ENCODE data around the gene NHLRC4.

NHLRC4 gene

GRCh38 chr16:527015-527903 is 39.5 kb upstream of the NHLRC4 start, which contains the start of gene CAPN15 (continued):
- TF ChIP-seq ZNF2 (tag by site-specific recombination; IDR thresholded peaks at IDR 0.05) = no peak
- no peak for TF ChIP-seq ZNF529 (tag by site-specific recombination; IDR thresholded peaks at IDR 0.05; ENCODE audit: insufficient replicate concordance)
- TF ChIP-seq ZNF48 (tag by site-specific recombination; IDR thresholded peaks at IDR 0.05) = no peak
- no peak for TF ChIP-seq ZNF132 (tag by site-specific recombination; IDR thresholded peaks at IDR 0.05; ENCODE audit: borderline replicate concordance)
- TF ChIP-seq ZNF19 (tag by site-specific recombination; IDR thresholded peaks at IDR 0.05; ENCODE audit: low read depth) = no peak
- TF ChIP-seq HIC1 (tag by site-specific recombination; IDR thresholded peaks at IDR 0.05) = no peak; the same call in 1 of the 2 replicates
- no peak for TF ChIP-seq ZNF350 (tag by site-specific recombination; IDR thresholded peaks at IDR 0.05)
- TF ChIP-seq ZNF423 (tag by site-specific recombination; IDR thresholded peaks at IDR 0.05) = no peak
- TF ChIP-seq ZNF223 (tag by site-specific recombination; IDR thresholded peaks at IDR 0.05) = no peak
- no peak for TF ChIP-seq MYNN (tag by site-specific recombination; IDR thresholded peaks at IDR 0.05; ENCODE audit: borderline replicate concordance)
- TF ChIP-seq ZNF341 (tag by site-specific recombination; IDR thresholded peaks at IDR 0.05; ENCODE audit: low read depth) = peak; percentile 26; the same call in 1 of the 2 replicates
- no peak for TF ChIP-seq ZNF148 (tag by site-specific recombination; IDR thresholded peaks at IDR 0.05; ENCODE audit: borderline replicate concordance)
- no peak for TF ChIP-seq INSM2 (tag by site-specific recombination; IDR thresholded peaks at IDR 0.05)
- peak; percentile 38; the same call in 1 of the 2 replicates for TF ChIP-seq SP7 (tag by site-specific recombination; IDR thresholded peaks at IDR 0.05)
- no peak for TF ChIP-seq ZNF416 (tag by site-specific recombination; IDR thresholded peaks at IDR 0.05)
- no peak for TF ChIP-seq ZSCAN18 (tag by site-specific recombination; IDR thresholded peaks at IDR 0.05)
- no peak for TF ChIP-seq ZNF248 (tag by site-specific recombination; IDR thresholded peaks at IDR 0.05)
- no peak for TF ChIP-seq ZBTB49 (tag by site-specific recombination; IDR thresholded peaks at IDR 0.05; ENCODE audit: low read depth)
- no peak for TF ChIP-seq ZNF510 (tag by site-specific recombination; IDR thresholded peaks at IDR 0.05; ENCODE audit: insufficient replicate concordance)
- no peak for TF ChIP-seq ZNF548 (tag by site-specific recombination; IDR thresholded peaks at IDR 0.05)
- no peak for TF ChIP-seq ZNF121 (tag by site-specific recombination; IDR thresholded peaks at IDR 0.05)
- no peak for TF ChIP-seq ZNF830 (tag by site-specific recombination; IDR thresholded peaks at IDR 0.05; ENCODE audit: low read depth)
- TF ChIP-seq ZNF473 (tag by site-specific recombination; IDR thresholded peaks at IDR 0.05) = no peak
- peak; percentile 48 for TF ChIP-seq ZFP37 (tag by site-specific recombination; IDR thresholded peaks at IDR 0.05)
- TF ChIP-seq BCL6B (tag by site-specific recombination; IDR thresholded peaks at IDR 0.05) = no peak
- TF ChIP-seq ZNF629 (tag by site-specific recombination; IDR thresholded peaks at IDR 0.05) = peak; percentile 39
- no peak for TF ChIP-seq ZNF366 (tag by site-specific recombination; conservative IDR thresholded peaks at IDR 0.05)
- TF ChIP-seq BCL11A (tag by site-specific recombination; IDR thresholded peaks at IDR 0.05; ENCODE audit: low read depth) = no peak

Data from HEK293 (cell line).